ENCODE data around the gene FAF1.

- TF ChIP-seq MYC (IDR thresholded peaks at IDR 0.05; ENCODE audit: low read depth, low read length) (no peak), POLR2AphosphoS5 (IDR thresholded peaks at IDR 0.05; ENCODE audit: insufficient read depth, low read depth, low read length) (no peak), GATA2 (IDR thresholded peaks at IDR 0.05; ENCODE audit: insufficient read depth, insufficient read length, low read depth, low read length) (no peak), POLR2A (IDR thresholded peaks at IDR 0.05; ENCODE audit: low read depth, low read length) (no peak)
- TF ChIP-seq, protein P1, sequence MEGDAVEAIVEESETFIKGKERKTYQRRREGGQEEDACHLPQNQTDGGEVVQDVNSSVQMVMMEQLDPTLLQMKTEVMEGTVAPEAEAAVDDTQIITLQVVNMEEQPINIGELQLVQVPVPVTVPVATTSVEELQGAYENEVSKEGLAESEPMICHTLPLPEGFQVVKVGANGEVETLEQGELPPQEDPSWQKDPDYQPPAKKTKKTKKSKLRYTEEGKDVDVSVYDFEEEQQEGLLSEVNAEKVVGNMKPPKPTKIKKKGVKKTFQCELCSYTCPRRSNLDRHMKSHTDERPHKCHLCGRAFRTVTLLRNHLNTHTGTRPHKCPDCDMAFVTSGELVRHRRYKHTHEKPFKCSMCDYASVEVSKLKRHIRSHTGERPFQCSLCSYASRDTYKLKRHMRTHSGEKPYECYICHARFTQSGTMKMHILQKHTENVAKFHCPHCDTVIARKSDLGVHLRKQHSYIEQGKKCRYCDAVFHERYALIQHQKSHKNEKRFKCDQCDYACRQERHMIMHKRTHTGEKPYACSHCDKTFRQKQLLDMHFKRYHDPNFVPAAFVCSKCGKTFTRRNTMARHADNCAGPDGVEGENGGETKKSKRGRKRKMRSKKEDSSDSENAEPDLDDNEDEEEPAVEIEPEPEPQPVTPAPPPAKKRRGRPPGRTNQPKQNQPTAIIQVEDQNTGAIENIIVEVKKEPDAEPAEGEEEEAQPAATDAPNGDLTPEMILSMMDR (IDR thresholded peaks at IDR 0.05; ENCODE audit: extremely low read depth in 1 of 2, insufficient read depth in 1 of 2, low read depth in 1 of 2, low read length in 2 of 2) = no peak
These were observed 81.6 kb downstream of the FAF1 start for GRCh38 chr1:50878434-50878833.
